ELR (cell line): ENCODE data around the gene MCRIP1.

Experiments
- DNase-seq: peaks from one replicate; pipeline ENCODE4 v3.0.0-alpha.2; 2015; ENCODE audit warnings: low read depth

MCRIP1 gene

GRCh38 chr17:81833160-81833920 lies at the start of gene MCRIP1:
Gene MCRIP1 (minus strand): TSS chr17:81833291. CDS start chr17:81824506, 8,785 bp downstream.
- peak; percentile 98 for DNase-seq

GRCh38 chr17:81879121-81879520 lies 46.0 kb upstream of the MCRIP1 start:
- DNase-seq = no peak

GRCh38 chr17:81878294-81878693 lies 45.2 kb upstream of the MCRIP1 start:
- no peak for DNase-seq

- DNase-seq = no peak
Measured at GRCh38 chr17:81877569-81877968, 44.5 kb upstream of the MCRIP1 start.

- peak; percentile 60 for DNase-seq
Measured at GRCh38 chr17:81871387-81872230, 38.5 kb upstream of the MCRIP1 start.

GRCh38 chr17:81870981-81871386 lies 37.9 kb upstream of the MCRIP1 start, which contains the start of gene ARHGDIA:
Gene ARHGDIA (minus strand): TSS chr17:81871337. CDS start chr17:81869930, 1,407 bp downstream.
- DNase-seq = peak; percentile 96

- DNase-seq = peak; percentile 83
Measured at GRCh38 chr17:81870131-81870980, 37.3 kb upstream of the MCRIP1 start.

GRCh38 chr17:81869221-81870130 lies 36.4 kb upstream of the MCRIP1 start:
- DNase-seq = peak; percentile 65

GRCh38 chr17:81868674-81869220 lies 35.7 kb upstream of the MCRIP1 start:
- peak; percentile 94 for DNase-seq

- DNase-seq = no peak
Measured at GRCh38 chr17:81867991-81868673, 35.0 kb upstream of the MCRIP1 start.

GRCh38 chr17:81867170-81867990 lies 34.3 kb upstream of the MCRIP1 start:
- peak; percentile 71 for DNase-seq

GRCh38 chr17:81866440-81867169 lies 33.5 kb upstream of the MCRIP1 start:
- DNase-seq = peak; percentile 54

- peak; percentile 32 for DNase-seq
Measured at GRCh38 chr17:81865733-81866439, 32.8 kb upstream of the MCRIP1 start.

GRCh38 chr17:81865358-81865732 lies 32.3 kb upstream of the MCRIP1 start:
- DNase-seq = no peak

- DNase-seq = peak; percentile 35
Measured at GRCh38 chr17:81863833-81864768, 31.0 kb upstream of the MCRIP1 start.

- DNase-seq = no peak
Measured at GRCh38 chr17:81863123-81863675, 30.1 kb upstream of the MCRIP1 start.
